Measurements from ENCODE around the gene NEDD4L.

NEDD4L gene

GRCh38 chr18:58125183-58125582 lies 81.2 kb downstream of the NEDD4L start:
- no peak for DNase-seq

GRCh38 chr18:58125756-58126155 lies 81.7 kb downstream of the NEDD4L start:
- DNase-seq, result no peak

- no peak for DNase-seq
These were observed 84.7 kb downstream of the NEDD4L start for GRCh38 chr18:58128381-58129374.

- DNase-seq, result no peak
These were observed 88.7 kb downstream of the NEDD4L start for GRCh38 chr18:58132595-58133261.

- DNase-seq, result no peak
These were observed 91.2 kb downstream of the NEDD4L start for GRCh38 chr18:58135183-58135641.

- peak; percentile 82 for DNase-seq
These were observed 91.8 kb downstream of the NEDD4L start for GRCh38 chr18:58135701-58136331.

GRCh38 chr18:58136879-58137278 lies 92.9 kb downstream of the NEDD4L start:
- no peak for DNase-seq

GRCh38 chr18:58139459-58140386 lies 95.7 kb downstream of the NEDD4L start:
- no peak for DNase-seq

GRCh38 chr18:58140387-58141325 lies 96.6 kb downstream of the NEDD4L start:
- DNase-seq, result no peak

GRCh38 chr18:58143386-58143785 lies 99.4 kb downstream of the NEDD4L start:
- no peak for DNase-seq

GRCh38 chr18:58144106-58144505 lies 100.1 kb downstream of the NEDD4L start:
- no peak for DNase-seq

GRCh38 chr18:58144671-58145285 lies 100.8 kb downstream of the NEDD4L start:
- DNase-seq, result no peak

- DNase-seq, result no peak
These were observed 102.1 kb downstream of the NEDD4L start for GRCh38 chr18:58146099-58146498.

GRCh38 chr18:58148954-58149471 lies 105.0 kb downstream of the NEDD4L start:
- DNase-seq, result no peak

- no peak for DNase-seq
These were observed 106.7 kb downstream of the NEDD4L start for GRCh38 chr18:58150772-58151171.

- no peak for DNase-seq
These were observed 108.2 kb downstream of the NEDD4L start for GRCh38 chr18:58152216-58152615.

- DNase-seq, result no peak
These were observed 108.9 kb downstream of the NEDD4L start for GRCh38 chr18:58152891-58153290.

GRCh38 chr18:58156516-58156915 lies 112.5 kb downstream of the NEDD4L start:
- DNase-seq, result no peak

- no peak for DNase-seq
These were observed 113.2 kb downstream of the NEDD4L start for GRCh38 chr18:58157237-58157636.

- no peak for DNase-seq
These were observed 114.0 kb downstream of the NEDD4L start for GRCh38 chr18:58158008-58158407.

Measured in RPMI8226 (cell line).